H1 (cell line): ENCODE measurements around the gene EML4. TPM values are rescaled to one million over a fixed set of nuclear protein-coding genes. Genes with fewer than 3 reads are reported as not detected.

Source experiments
- KDM1A ChIP-seq: fragments of 200-600, 300-600 bp; sonication (generic); IDR thresholded peaks from 2 replicates; pipeline ENCODE4 v1.7.1; 2016; ENCODE audit warnings: mild to moderate bottlenecking, low read length, borderline replicate concordance
- POLR2AphosphoS5 ChIP-seq: IDR thresholded peaks from 2 replicates; pipeline ENCODE4 v1.6.1; 2011; ENCODE audit warnings: low read depth, low read length
- polyA plus RNA-seq, 7 experiments: library from polyadenylated mRNA; depleted of rRNA in 3 of 7; stranded (reverse) in 5 of 7; unstranded in 2 of 7; fragments of >200 nt in 5 of 7; fragments of 200-250 nt in 2 of 7; gene quantifications; 1 replicate in 5 of 7; 2 replicates in 1 of 7; 4 replicates in 1 of 7; pipeline versions ENCODE4 v1.2.1 to v1.2.3, GENCODE V29; 2011 to 2013; ENCODE audit warnings: missing spikeins in 2 of 7, mixed read lengths in 2 of 7
- total RNA-seq: library from RNA; stranded (reverse); fragmentation: NEBNext Ultra II Directional; extraction: Animal tissue kit (Norgen Biotek cat#: 25700); gene quantifications from 2 replicates; pipeline ENCODE4 v1.2.1, GENCODE V29; 2021
- TF ChIP-seq, protein P1 (sequence below): IDR thresholded peaks from 2 replicates; pipeline ENCODE4 v1.6.1; 2011; ENCODE audit warnings: low read length, improper control_type of control experiment

EML4 gene
- total and polyA plus RNA-seq, 2 of the 8 experiments (the other 6 are each of a cell fraction or from before 2014, with no cell fraction given): 50.1 to 104 TPM

GRCh38 chr2:42216694-42217093 lies 47.5 kb downstream of the EML4 start (continued):
- TF ChIP-seq, protein P1, sequence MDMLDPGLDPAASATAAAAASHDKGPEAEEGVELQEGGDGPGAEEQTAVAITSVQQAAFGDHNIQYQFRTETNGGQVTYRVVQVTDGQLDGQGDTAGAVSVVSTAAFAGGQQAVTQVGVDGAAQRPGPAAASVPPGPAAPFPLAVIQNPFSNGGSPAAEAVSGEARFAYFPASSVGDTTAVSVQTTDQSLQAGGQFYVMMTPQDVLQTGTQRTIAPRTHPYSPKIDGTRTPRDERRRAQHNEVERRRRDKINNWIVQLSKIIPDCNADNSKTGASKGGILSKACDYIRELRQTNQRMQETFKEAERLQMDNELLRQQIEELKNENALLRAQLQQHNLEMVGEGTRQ: no peak
- no peak for TF ChIP-seq KDM1A
- TF ChIP-seq POLR2AphosphoS5: no peak
- TF ChIP-seq, all 59 proteins: peak for 0
